DMS114 treated with DMSO at 0.1 percent for 48 hours (cell line): ENCODE data around the gene DAAM1.

ENCODE experiments used
- DNase-seq: peaks from one replicate; lab custom pipeline; 2025; ENCODE audit not compliant: unreplicated experiment; lab: John Stamatoyannopoulos, UW

Gene DAAM1

DNA sequence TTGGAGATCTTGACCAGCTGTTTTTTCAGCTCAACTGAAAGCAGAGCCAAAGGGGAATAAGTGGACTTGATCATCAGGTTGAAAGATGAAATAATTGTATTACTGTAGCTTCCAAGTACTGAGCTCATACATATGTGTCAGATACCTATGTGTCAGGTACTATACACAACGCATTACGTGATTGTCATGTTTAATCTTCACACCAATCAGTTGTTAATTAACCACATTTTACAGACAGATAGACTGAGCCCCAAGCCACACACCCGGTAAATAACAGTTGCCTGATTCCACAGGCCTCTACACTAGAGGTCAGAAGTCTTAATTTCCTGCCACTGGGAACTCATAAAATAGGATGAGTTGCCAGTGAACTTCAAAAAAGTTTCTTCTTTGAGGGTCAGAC, 148.2 kb downstream of the DAAM1 start:
- no peak for DNase-seq

DNA sequence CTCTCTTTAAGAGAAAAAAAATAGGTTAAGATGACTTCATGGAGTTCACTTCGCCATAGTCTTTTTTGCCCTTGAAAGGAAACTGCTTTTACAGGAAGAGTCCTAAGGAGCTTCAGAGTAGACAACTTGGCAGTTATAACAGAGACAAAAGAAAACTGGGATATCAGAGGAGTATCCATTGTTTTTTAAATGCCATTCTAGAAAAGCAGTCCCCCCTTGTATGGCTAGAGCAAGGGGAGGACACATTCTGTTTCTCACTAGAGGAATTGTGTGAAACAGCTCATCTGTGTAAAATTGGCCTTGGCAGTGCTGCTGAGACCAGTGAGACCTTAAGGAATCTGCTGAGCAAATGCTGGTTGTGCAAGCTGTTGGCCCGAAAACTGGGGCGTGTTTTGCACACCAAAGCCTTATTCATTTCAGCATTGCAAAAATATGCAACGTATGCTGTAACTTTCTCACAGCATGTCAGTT, 148.7 kb downstream of the DAAM1 start:
- no peak for DNase-seq

DNA sequence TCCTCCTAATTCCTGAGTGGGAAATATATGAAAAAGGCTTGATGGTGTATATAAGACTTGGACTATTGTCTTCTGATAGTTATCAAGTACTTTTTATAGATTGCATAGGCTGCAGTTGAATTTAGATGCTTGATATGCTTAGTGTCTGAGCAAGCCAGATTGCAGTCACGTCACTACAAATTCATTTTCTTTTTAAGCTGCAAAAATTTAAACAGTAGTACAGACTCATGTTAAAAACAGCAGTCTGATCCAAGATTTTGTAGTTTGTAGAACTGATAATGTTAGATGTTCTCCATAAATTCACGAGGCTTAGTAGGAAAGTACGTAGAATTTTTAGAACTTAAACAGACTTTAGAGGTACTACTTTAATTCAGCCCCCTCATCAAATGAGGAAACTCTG, 150.3 kb downstream of the DAAM1 start:
- no peak for DNase-seq

DNA sequence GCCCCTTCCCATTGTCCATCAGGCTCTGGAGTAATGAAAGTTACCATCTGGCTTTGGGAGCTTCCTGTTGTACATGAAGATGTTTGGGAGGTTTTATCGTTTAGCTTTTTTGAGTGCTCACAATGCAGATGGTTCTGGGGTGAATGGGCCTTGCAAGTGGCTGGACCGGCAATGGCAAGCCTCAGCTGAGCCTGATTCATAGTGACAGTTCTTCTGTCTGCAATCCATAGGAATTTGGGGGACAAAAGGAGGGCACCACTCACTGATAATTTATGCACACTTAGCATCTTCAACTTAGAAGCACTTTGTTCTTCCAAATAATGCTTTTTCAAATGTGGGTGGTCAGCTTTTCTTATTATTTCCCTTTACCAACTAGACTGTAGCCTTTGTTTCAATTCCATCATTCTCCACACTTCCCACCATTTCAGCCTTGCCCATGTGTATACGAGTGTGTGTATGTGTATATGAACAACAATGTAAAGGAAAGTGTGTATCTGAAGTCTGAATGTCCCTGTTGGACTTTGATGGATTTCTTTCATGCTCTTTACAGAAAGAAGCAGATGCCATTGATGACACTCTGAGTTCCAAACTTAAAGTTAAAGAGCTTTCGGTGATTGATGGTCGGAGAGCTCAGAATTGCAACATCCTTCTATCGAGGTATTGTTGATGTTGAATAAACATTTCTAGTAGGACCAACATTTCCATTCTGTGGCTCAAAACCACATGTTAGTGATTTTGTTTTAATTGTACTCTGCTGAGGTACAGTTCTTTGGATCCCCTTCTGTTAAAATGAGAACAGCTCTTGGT, 151.3 kb downstream of the DAAM1 start:
- no peak for DNase-seq

DNA sequence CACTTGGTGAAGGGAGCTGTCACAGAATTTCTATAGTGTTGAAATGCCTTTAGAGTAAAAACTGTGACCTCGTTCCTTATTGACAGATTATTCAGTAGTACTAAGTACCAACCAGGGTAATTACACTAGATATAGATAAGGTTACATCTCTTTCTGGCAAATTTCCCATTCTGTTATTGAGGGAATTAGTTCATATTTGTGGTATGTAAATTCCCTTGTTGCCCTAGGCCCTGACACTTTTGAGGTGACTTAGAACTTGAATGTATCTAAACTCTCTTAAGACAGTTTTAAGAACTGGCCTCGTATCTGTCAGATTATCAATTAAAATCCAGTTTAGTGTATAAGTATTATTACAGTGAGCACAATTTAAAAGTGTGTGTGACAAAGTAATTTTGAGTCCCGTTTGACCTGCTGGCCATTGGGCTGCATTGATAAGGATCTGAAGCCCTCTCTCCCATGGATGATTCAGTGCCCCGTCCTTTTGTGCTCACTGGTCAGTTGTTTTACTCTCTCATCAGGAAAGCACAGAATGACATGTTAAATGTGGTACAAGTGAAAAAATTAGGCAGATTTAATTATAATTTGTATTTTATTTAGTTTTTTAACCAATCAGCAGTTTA, 153.5 kb downstream of the DAAM1 start:
- DNase-seq: no peak

DNA sequence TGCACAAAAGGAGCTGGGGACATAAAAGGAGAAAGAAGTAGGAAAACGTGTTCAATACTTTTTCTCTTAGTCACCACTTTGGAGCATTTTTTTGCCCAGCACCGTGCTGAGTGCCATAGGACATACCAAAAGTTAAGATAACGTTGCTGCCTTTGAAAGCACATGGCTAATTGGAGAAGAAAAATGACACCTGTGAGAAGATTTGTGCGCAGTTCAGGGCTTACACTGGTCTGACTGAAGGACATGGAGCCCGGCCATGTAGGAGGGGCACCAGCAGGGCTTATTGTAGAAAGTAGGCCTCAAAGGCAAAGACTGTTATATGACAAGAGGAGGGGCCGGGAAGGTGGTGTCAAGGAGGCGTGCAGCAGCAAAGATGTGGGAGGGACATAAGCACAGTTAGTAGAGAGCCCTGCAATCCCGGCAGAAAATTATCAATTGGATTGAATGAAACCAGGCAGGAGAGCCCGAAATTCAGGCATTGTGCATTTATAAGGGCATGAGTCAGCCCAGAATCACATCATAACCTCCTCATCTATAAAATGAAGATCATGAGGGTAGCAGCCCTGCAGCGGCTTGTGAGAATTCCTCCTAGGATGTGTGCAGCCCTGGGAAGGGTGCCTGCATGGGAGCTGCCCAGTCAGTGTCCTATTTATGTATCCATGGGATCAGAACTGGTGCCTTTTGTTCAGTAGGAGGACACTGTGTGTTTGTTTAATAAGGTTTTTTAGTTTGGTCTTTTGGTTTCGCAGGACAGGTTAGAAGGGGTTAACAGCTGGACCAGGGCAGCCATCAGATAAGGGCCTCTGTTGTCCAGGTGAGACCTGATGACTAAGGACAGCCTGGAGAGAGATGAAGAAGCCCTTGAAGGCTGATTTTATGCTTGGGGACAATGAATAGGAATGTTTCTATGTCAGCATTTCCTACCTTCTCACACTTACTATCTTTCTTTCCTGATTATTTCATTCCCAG, 154.3 kb downstream of the DAAM1 start:
- DNase-seq: no peak

DNA sequence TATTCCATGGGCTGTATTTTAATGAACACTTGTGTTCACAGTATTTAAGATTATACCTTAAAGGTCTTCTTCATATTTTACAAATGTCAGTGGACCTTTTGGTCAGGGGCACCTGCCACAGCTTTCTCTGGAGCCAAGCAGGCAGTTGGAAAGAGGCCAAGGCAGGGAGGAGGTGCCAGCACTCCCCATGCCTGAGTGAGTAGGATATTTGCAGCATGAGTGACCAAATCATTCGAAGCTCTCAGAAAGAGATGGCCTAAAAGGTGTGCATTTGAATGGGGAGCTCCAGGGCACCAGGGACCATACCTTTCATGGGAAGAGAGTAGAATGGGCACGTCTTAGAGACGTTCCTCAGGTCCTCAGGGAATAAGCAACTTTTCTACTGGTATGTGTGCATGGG, 155.1 kb downstream of the DAAM1 start:
- DNase-seq: no peak

DNA sequence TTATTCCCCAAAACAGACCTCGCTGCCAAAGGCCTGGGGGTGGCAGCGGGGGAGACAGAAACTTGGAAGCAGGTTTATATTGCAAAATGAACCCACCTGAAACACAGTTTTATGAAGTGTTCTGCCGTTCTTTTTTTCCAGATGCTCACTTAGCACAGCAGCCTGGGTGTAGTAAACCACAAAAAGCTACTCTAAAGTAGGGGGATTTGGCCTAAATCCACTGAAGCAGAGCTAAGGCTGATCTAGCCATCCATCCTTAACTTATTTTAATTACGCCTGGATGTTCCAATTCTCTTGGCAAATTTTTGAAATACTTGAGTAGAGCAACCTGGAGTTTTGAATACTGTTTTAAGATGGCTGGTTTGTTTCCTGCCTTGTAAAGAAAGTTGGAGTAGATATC, 155.5 kb downstream of the DAAM1 start:
- DNase-seq: no peak

DNA sequence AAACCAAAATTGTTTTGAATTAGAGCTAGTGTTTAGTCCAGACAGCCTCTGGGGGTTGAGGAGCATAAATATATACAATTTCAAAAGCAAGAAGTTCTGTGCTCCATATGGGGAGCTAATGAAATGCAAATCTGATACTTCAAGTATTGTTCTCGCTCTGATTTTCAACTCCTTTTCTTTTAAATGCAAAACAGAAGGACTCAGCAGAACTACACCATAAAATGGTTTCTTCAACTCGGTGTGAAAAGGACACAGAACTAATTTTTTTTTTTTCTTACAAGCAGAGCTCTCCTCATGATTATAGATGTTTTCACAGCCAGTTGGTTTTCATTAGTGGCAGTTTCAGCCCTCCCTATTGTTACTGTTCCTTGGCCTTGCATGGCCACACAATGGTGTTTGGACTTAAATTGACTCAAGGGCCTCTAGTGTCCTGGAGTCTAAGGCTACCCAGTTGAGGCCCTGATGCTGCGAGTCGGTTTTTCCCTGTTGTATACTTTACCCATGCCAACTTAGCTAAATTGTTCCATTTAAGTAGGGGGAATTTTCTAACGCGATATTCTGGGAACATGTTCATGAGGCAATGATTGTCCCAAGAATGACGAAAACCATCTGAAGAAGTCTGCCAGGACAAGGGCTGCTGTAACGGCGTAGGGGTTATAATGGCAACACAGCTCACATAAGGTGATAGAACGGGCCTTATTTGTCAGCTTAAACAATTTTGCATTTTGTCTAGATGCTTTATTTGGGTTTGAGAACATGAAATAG, 156.4 kb downstream of the DAAM1 start:
- no peak for DNase-seq

DNA sequence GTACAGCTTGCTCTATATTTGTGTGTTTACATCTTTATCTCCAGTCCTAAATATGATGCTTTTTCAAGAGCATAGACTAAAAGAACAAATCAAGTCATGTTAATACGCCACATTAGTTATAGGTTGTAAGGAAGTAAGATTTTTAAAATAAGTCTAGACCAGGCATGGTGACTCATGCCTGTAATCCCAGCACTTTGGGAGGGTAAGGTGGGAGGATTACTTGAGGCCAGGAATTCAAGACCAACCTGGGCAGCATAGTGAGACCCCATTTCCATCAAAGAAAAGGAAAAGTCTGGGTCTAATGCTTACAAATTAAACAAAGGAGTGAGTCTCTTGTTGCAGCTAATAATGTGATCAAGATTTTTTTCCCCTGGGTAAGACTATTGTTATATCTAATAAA, 157.9 kb downstream of the DAAM1 start:
- no peak for DNase-seq

DNA sequence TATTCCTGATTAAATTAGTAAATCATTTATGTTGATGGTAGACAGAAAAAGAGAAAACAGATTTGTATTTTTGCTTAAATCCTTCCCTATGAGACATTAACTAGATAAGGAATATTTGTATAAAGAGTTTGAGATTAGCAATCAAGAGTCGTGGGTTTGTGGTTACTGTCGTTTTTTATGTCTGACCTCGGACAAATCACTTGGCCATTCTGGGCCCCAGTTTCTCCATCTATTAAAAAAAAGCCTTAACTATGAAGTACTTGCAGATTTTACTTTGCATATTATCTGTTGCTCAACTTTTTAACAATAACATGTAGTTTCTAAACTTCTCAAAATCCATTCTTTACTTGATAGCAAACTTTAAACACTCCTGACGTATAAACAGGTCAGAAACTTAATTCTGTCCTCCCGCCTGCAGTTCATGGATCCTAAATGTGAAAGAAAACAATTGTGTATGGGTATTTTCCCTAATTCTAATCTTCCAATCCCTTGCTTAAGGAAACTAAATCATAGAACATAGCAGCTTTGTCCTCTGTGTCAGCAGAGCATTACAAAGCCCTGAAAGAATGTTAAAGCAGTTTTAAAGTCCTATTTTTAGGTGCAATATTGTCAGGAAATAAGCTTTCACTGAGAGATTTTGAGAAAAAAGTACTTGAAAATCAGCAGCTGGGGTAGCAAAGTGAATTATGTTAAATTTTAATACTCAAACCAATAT, 158.5 kb downstream of the DAAM1 start:
- DNase-seq: no peak

DNA sequence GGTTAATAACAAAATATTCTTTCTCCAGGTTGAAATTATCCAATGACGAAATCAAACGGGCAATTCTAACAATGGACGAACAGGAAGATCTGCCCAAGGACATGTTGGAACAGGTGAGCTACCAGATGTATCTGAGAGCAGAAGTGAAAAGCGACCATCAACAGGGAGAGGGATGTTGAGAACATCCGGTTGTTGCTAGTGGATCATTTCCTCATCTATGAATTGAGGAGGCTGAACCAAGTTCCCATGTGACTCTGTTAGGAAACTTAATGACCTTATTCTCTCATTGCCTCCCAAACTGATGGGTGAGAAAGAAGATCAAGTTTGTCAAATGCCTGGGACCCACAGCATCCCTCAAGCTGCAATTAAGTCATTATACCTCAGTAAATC, 159.0 kb downstream of the DAAM1 start:
- DNase-seq: no peak

DNA sequence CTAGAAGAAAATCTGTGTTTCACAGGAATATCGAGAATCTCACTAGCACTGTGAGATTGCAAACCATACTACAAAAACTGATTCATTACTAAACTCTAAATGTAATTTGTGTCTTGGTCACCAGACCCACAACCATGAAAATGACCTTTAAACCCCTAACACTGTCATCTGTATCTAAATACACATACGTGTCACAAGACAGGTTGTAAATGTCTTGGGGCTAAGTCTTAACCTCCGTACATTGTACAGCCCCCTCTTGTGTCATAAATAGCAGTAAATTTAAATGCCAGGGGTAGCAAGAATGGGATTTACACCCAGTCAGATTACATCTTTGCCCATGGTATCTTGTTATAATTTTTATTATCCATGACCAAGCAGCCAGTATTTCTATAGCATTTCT, 159.4 kb downstream of the DAAM1 start:
- no peak for DNase-seq

DNA sequence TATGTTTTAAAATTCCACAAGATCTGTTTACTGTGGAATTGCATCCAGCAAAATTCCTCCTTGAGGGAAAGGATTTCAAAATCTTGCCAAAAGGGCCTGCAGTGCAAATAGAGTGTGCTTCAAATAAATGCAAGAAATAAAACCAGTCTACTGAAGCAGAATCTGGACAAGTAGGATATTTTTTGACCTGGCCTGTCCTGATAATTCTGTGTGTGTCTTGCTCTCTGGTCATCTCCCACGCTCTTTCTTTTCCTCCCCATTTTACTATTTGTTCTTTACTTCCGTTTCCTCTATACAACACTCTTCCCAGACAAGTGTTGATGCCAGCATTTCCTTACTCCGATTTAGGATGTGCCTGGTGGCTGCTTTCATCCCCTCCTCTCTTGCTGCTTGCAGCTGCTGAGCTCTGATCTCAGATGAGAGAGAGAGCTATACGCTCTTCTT, 160.8 kb downstream of the DAAM1 start:
- no peak for DNase-seq

DNA sequence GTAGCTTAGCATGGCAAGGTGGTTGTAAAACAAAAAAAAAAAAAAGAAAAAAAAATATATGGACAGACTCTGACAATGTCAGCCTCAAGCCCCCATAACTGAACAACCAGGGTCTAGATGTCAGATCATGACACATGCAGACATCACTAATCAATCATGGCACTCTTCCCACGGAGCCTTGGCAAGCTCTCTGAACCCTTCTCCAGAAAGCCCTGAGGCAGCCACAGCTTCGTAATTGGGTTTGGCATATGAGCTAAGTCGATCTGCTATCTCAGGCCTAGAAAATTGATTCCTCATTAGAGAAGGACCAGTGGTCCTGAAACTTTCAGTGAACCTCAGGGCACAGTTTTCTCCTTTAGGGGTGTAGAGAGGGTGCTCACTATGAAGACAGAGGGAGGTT, 164.5 kb downstream of the DAAM1 start:
- no peak for DNase-seq

DNA sequence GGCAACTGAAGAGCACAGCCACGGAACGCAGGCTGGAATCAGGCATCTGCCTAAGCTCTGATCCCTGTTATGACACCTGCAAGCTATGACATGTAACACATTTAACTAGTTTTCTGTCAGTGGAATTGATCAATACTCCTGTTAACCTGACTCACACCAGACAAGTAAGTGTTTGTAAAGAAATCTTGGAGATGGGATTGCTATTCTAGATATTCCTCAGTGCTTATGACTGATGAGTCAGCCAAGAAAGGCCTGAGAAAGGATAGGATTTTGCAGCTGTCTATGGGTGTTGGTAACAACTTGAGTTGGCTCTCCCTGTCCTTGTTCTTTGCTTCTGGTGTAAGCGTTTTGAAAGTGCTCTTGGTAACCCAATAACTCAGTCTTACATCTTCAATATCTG, 166.2 kb downstream of the DAAM1 start:
- no peak for DNase-seq

DNA sequence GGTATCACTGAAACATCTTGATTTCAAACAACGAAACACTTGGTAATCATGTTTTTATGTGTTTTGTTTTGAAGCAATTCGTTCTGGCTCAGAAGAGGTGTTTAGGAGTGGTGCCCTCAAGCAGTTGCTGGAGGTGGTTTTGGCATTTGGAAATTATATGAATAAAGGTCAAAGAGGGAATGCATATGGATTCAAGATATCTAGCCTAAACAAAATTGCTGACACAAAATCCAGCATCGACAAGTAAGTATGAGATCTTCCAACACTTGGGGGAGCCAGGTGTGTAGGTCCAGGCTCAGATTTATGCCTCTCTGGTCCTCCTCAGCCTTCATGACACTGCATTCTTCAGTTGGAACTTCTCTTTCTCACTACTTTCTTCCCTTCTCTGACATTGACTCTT, 166.6 kb downstream of the DAAM1 start:
- no peak for DNase-seq

DNA sequence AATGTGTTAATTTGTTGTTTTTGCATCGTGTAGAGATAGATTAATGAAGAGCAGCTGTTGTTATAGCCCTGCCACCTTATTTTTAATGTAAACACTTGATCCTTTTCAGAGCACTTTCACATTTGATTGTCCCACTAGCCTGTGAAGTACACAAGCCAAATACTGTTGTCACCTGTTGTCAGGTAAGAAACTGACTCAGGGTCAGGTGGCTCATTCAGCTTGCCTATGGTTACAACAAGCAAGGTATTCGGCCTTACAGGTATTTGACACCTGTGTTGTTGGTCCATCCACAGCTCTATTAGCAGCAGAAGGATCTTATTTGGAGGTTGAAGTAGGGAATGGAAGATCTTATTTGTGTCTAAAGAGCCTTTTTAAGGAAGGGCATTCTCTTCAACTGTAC, 167.8 kb downstream of the DAAM1 start:
- DNase-seq: no peak

DNA sequence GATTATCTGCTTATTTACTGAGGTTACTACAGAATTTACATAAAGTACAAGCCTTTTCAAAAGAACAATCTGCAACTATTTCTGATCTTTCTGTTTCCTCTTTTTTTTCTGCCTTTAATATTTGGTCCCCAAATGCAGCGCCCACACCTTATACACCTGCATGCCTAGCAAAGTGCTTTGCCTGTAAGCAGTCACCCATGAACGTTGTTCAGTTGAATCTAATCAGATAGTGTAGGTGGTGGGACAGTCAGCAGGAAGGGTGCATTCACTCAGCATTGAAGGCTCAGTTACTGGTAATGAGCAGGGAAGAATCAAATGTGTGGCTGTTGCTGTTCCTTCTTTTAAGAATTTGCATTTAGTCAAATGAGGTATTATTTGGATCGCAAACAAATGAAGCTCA, 168.3 kb downstream of the DAAM1 start:
- no peak for DNase-seq

DNA sequence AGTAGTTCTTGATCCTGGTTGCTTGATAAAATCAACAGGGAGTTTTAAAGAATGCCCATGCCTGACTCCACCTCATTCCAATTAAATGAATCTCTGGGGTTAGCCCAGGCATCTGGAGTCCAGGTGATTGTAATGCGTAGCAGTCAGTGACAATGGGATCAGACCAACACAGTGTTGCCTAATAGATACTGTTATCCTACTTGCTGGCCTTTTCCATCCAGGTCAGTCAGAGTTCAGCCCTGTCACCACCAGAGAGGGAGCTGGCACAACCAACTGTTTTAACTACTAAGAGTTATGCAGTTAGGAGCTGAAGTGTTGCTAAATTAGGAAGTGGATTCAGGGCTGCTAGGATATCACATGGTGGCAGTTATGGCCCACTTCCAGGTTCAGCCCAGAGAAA, 169.6 kb downstream of the DAAM1 start:
- DNase-seq: no peak
